IMR-90 (cell line): ENCODE data around the gene MEF2D. TPM values are rescaled to one million over a fixed set of nuclear protein-coding genes. Genes with fewer than 3 reads are reported as not detected.

Source experiments
- ATAC-seq: fragments of 200-7000 bp; cut with Tn5 transposase; 2 replicates; pipeline ENCODE4 v1.9.1; 2020; ENCODE audit warnings: low read depth, mild to moderate bottlenecking, moderate library complexity
- BruUV-seq: library from RNA; stranded (reverse); fragments of 400-500 nt; replicated peaks from 2 replicates; lab custom pipeline; 2021; lab: Mats Ljungman, UMichigan
- CTCF ChIA-PET: fragments of 300-600 bp; formaldehyde crosslinking; extraction: SDS; loops from one replicate; lab custom pipeline; 2021; ENCODE audit warnings: antibody characterized with exemption; lab: Yijun Ruan, JAX
- POLR2A ChIA-PET: fragments of 300-600 bp; sonication (Branson Sonifier 250); formaldehyde crosslinking; loops from one replicate; lab custom pipeline; 2022; ENCODE audit warnings: antibody characterized with exemption; ENCODE audit not compliant: unreplicated experiment; lab: Charles Lee
- DNase-seq: peaks from one replicate; pipeline ENCODE4 v3.0.0; 2013
- H2AFZ ChIP-seq: replicated peaks from 2 replicates; pipeline ENCODE3; 2013; ENCODE audit warnings: low read length, mild to moderate bottlenecking; ENCODE audit not compliant: poor library complexity
- H2AK5ac ChIP-seq: 2 replicates; pipeline ENCODE4 v1.6.1; 2013; ENCODE audit warnings: low read depth, low read length, inconsistent platforms
- H2AK9ac ChIP-seq: replicated peaks from 2 replicates; pipeline ENCODE3; 2013; ENCODE audit warnings: mild to moderate bottlenecking, low read depth, low read length, moderate library complexity; ENCODE audit not compliant: poor library complexity
- H2BK120ac ChIP-seq: 2 replicates; pipeline ENCODE4 v1.6.1; 2013; ENCODE audit warnings: low read depth, low read length, inconsistent platforms
- H2BK15ac ChIP-seq: 3 replicates; pipeline ENCODE4 v1.6.1; 2013; ENCODE audit warnings: low read depth, low read length, inconsistent platforms
- H2BK20ac ChIP-seq: 2 replicates; pipeline ENCODE4 v1.6.1; 2013; ENCODE audit warnings: low read depth, mild to moderate bottlenecking, inconsistent platforms, low read length, moderate library complexity
- H2BK5ac ChIP-seq: 2 replicates; pipeline ENCODE4 v1.6.1; 2013; ENCODE audit warnings: mild to moderate bottlenecking, low read depth, low read length, inconsistent platforms; ENCODE audit not compliant: poor library complexity, severe bottlenecking
- H3K14ac ChIP-seq: replicated peaks from 2 replicates; pipeline ENCODE4 v1.6.1; 2013; ENCODE audit warnings: low read depth, low read length, inconsistent platforms
- H3K18ac ChIP-seq: 2 replicates; pipeline ENCODE4 v1.6.1; 2013; ENCODE audit warnings: low read depth, low read length, control low read depth
- H3K23ac ChIP-seq: 2 replicates; pipeline ENCODE4 v1.6.1; 2013; ENCODE audit warnings: low read depth, low read length, inconsistent platforms
- H3K27ac ChIP-seq: 2 replicates; pipeline ENCODE4 v1.5.1; 2013; ENCODE audit warnings: mild to moderate bottlenecking, control low read depth, low read length; ENCODE audit not compliant: insufficient read depth
- H3K27me3 ChIP-seq: 2 replicates; pipeline ENCODE4 v1.6.1; 2013; ENCODE audit warnings: low read length; ENCODE audit not compliant: control insufficient read depth, insufficient read depth
- H3K36me3 ChIP-seq: 2 replicates; pipeline ENCODE4 v1.6.1; 2013; ENCODE audit warnings: low read length, mixed read lengths; ENCODE audit not compliant: control insufficient read depth, insufficient read depth
- H3K4ac ChIP-seq: 2 replicates; pipeline ENCODE4 v1.6.1; 2013; ENCODE audit warnings: low read depth, low read length, inconsistent platforms
- H3K4me1 ChIP-seq: 2 replicates; pipeline ENCODE4 v1.6.1; 2013; ENCODE audit warnings: low read length, mixed read lengths; ENCODE audit not compliant: control insufficient read depth, insufficient read depth
- H3K4me2 ChIP-seq: 2 replicates; pipeline ENCODE4 v1.6.1; 2013; ENCODE audit warnings: low read depth, mild to moderate bottlenecking, control low read depth, low read length, moderate library complexity
- H3K4me3 ChIP-seq: 2 replicates; pipeline ENCODE4 v1.5.1; 2013; ENCODE audit warnings: low read depth, mild to moderate bottlenecking, control low read depth, low read length, moderate library complexity; ENCODE audit not compliant: insufficient read depth
- H3K56ac ChIP-seq: 2 replicates; pipeline ENCODE4 v1.6.1; 2013; ENCODE audit warnings: low read length, inconsistent platforms; ENCODE audit not compliant: insufficient read depth; ENCODE audit errors: extremely low read depth
- H3K79me1 ChIP-seq, 2 experiments: 2 replicates each; pipeline ENCODE4 v1.6.1; 2013; ENCODE audit warnings: low read length in 2 of 2, inconsistent platforms in 1 of 2, low read depth in 1 of 2
- H3K9ac ChIP-seq: 2 replicates; pipeline ENCODE4 v1.6.1; 2013; ENCODE audit warnings: low read depth, low read length, control low read depth
- H3K9me1 ChIP-seq: 2 replicates; pipeline ENCODE4 v1.6.1; 2013; ENCODE audit warnings: low read length, inconsistent platforms; ENCODE audit not compliant: insufficient read depth
- H3K9me3 ChIP-seq: 2 replicates; pipeline ENCODE4 v1.6.1; 2013; ENCODE audit warnings: low read length; ENCODE audit not compliant: control insufficient read depth, insufficient read depth
- H4K20me1 ChIP-seq: 2 replicates; pipeline ENCODE4 v1.6.1; 2013; ENCODE audit warnings: low read length, inconsistent platforms; ENCODE audit not compliant: insufficient read depth
- H4K5ac ChIP-seq: 2 replicates; pipeline ENCODE4 v1.6.1; 2013; ENCODE audit warnings: mild to moderate bottlenecking, low read depth, low read length, control low read depth
- H4K8ac ChIP-seq, 2 experiments: 2 replicates each; pipeline ENCODE4 v1.6.1; 2013; ENCODE audit warnings: low read depth in 2 of 2, low read length in 2 of 2, control low read depth in 1 of 2, inconsistent platforms in 1 of 2
- H4K91ac ChIP-seq: 2 replicates; pipeline ENCODE4 v1.6.1; 2013; ENCODE audit warnings: low read depth, low read length, inconsistent platforms; ENCODE audit not compliant: insufficient read depth
- BHLHE40 ChIP-seq: fragments of 150-350 bp; IDR thresholded peaks from 2 replicates; pipeline ENCODE4 v1.6.1; 2016; ENCODE audit warnings: mild to moderate bottlenecking, low read depth, low read length
- CEBPB ChIP-seq: IDR thresholded peaks from 2 replicates; pipeline ENCODE4 v1.6.1; 2012; ENCODE audit warnings: low read depth, low read length, improper control_type of control experiment
- CHD1 ChIP-seq: IDR thresholded peaks from 2 replicates; pipeline ENCODE4 v1.6.1; 2012; ENCODE audit warnings: low read depth, low read length, improper control_type of control experiment
- CTCF ChIP-seq: conservative IDR thresholded peaks from 2 replicates; pipeline ENCODE4 v1.5.1; 2012; ENCODE audit warnings: mild to moderate bottlenecking, low read depth, low read length, improper control_type of control experiment
- FOS ChIP-seq: fragments of 150-350 bp; IDR thresholded peaks from 2 replicates; pipeline ENCODE4 v1.6.1; 2016; ENCODE audit warnings: low read depth, low read length
- MAFK ChIP-seq: IDR thresholded peaks from 2 replicates; pipeline ENCODE4 v1.6.1; 2012; ENCODE audit warnings: low read depth, low read length, improper control_type of control experiment
- MAZ ChIP-seq: IDR thresholded peaks from 2 replicates; pipeline ENCODE4 v1.6.1; 2012; ENCODE audit warnings: low read depth, mild to moderate bottlenecking, low read length, improper control_type of control experiment, moderate library complexity, borderline replicate concordance
- MXI1 ChIP-seq: IDR thresholded peaks from 2 replicates; pipeline ENCODE4 v1.6.1; 2012; ENCODE audit warnings: low read depth, mild to moderate bottlenecking, low read length, moderate library complexity, borderline replicate concordance
- NFE2L2 ChIP-seq: fragments of 150-350 bp; IDR thresholded peaks from 2 replicates; pipeline ENCODE4 v1.6.1; 2016; ENCODE audit warnings: low read depth, mild to moderate bottlenecking, low read length
- POLR2A ChIP-seq: IDR thresholded peaks from 2 replicates; pipeline ENCODE4 v1.6.1; 2012; ENCODE audit warnings: mild to moderate bottlenecking, low read depth, low read length
- RAD21 ChIP-seq: IDR thresholded peaks from 2 replicates; pipeline ENCODE4 v1.6.1; 2012; ENCODE audit warnings: low read length, improper control_type of control experiment
- RCOR1 ChIP-seq: IDR thresholded peaks from 2 replicates; pipeline ENCODE4 v1.6.1; 2012; ENCODE audit warnings: mild to moderate bottlenecking, low read length, improper control_type of control experiment; ENCODE audit not compliant: insufficient replicate concordance
- RFX5 ChIP-seq: IDR thresholded peaks from 2 replicates; pipeline ENCODE4 v1.8.0; 2012; ENCODE audit warnings: low read depth, mild to moderate bottlenecking, low read length, moderate library complexity
- SMC3 ChIP-seq: fragments of 150-350 bp; IDR thresholded peaks from 2 replicates; pipeline ENCODE4 v1.6.1; 2016; ENCODE audit warnings: low read depth, mild to moderate bottlenecking, antibody characterized with exemption, low read length, moderate library complexity
- WGBS, 2 experiments: methylation state at CpG; one replicate each; pipeline versions ENCODE4 v1.1.5 to v1.1.7; 2013; ENCODE audit warnings: missing lambda C conversion rate in 2 of 2; ENCODE audit not compliant: insufficient read length in 1 of 2; ENCODE audit errors: extremely low coverage in 2 of 2; 5-methylcytosine and 5-hydroxymethylcytosine counted together
- dilution Hi-C: fragments of 300-500 bp; cut with HindIII; formaldehyde crosslinking; loops from one replicate; pipeline ENCODE4 v1.14.3; 2018; ENCODE audit warnings: low sequenced_read_pairs; ENCODE audit not compliant: unreplicated experiment
- in situ Hi-C: fragments of 300-500 bp; cut with MboI; formaldehyde crosslinking; loops from 3 replicates; pipeline ENCODE4 v1.14.3; 2019; ENCODE audit warnings: low sequenced_read_pairs, inconsistent platforms, mixed read lengths
- intact Hi-C: fragments of 100-400 bp; cut with micrococcal nuclease; formaldehyde crosslinking; loops from 2 replicates; pipeline ENCODE4 v1.10.0; 2022
- polyA plus RNA-seq, 3 experiments: library from polyadenylated mRNA; depleted of rRNA; stranded (reverse); fragments of >200 nt; gene quantifications; 2 replicates each; pipeline ENCODE4 v1.2.3, GENCODE V29; 2012; ENCODE audit warnings: low replicate concordance in 1 of 3
- total RNA-seq: library from RNA; depleted of rRNA; stranded (reverse); fragments of >200 nt; gene quantifications from 2 replicates; pipeline ENCODE4 v1.2.3, GENCODE V29; 2012
- TF ChIP-seq, protein P1 (sequence below): fragments of 150-350 bp; IDR thresholded peaks from 2 replicates; pipeline ENCODE4 v1.6.1; 2017; ENCODE audit warnings: mild to moderate bottlenecking, antibody characterized with exemption, low read length, low read depth
- TF ChIP-seq, protein P2 (sequence below): fragments of 150-350 bp; IDR thresholded peaks from 2 replicates; pipeline ENCODE4 v1.6.1; 2016; ENCODE audit warnings: low read depth, mild to moderate bottlenecking, low read length, moderate library complexity, borderline replicate concordance

The MEF2D gene
- total and polyA plus RNA-seq, 2 of the 4 experiments (the other 2 are of a cell fraction), result 2.9 to 20.0 TPM

DNA sequence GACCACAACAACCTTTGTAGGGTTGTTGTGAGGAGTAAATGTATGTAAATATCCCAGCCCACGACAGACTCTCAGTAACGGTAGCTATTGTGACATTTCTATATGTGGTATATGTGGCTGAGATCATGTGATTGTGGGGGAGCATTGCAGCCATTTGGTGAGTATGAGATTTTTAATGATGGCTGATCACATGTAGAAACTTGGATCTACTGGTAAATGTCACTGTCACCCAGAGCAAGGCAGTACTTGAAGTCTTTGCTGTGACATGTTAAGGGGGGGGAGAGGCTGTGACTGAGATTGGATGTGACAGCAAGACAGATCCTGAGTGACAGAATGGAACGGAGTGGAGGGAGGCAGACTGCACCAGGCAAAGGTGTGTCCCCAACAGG lies 23.9 kb upstream of the MEF2D start:
- H3K36me3 ChIP-seq, result peaks cover 3% of the 10 kb centered on the region; the same call in 1 of the 2 replicates
- no peak overlapping the region for H4K5ac ChIP-seq
- no TSS peak for BruUV-seq
- H3K4me2 ChIP-seq, result no peak overlapping the region
- no peak overlapping the region for H2BK20ac ChIP-seq
- no peak for TF ChIP-seq SMC3
- no peak for TF ChIP-seq MAZ
- no peak for TF ChIP-seq CTCF
- TF ChIP-seq BHLHE40, result no peak
- TF ChIP-seq MXI1, result no peak
- no peak for TF ChIP-seq NFE2L2
- TF ChIP-seq RCOR1, result no peak
- no peak for TF ChIP-seq FOS
- TF ChIP-seq MAFK, result no peak
- TF ChIP-seq RAD21, result no peak
- TF ChIP-seq CEBPB, result no peak
- TF ChIP-seq CHD1, result no peak
- TF ChIP-seq POLR2A, result no peak
- TF ChIP-seq, protein P1, sequence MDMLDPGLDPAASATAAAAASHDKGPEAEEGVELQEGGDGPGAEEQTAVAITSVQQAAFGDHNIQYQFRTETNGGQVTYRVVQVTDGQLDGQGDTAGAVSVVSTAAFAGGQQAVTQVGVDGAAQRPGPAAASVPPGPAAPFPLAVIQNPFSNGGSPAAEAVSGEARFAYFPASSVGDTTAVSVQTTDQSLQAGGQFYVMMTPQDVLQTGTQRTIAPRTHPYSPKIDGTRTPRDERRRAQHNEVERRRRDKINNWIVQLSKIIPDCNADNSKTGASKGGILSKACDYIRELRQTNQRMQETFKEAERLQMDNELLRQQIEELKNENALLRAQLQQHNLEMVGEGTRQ, result no peak
- no peak for TF ChIP-seq RFX5
- TF ChIP-seq, protein P2, sequence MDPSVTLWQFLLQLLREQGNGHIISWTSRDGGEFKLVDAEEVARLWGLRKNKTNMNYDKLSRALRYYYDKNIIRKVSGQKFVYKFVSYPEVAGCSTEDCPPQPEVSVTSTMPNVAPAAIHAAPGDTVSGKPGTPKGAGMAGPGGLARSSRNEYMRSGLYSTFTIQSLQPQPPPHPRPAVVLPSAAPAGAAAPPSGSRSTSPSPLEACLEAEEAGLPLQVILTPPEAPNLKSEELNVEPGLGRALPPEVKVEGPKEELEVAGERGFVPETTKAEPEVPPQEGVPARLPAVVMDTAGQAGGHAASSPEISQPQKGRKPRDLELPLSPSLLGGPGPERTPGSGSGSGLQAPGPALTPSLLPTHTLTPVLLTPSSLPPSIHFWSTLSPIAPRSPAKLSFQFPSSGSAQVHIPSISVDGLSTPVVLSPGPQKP, result no peak
- in situ Hi-C loops (no loop called here), intact Hi-C loops (no loop called here), dilution Hi-C loops (no loop called here)
- H3K9ac ChIP-seq, result no peak overlapping the region
- no peak overlapping the region for H4K91ac ChIP-seq
- ATAC-seq (no peak), DNase-seq (no peak)
- H3K14ac ChIP-seq, result no peak overlapping the region
- H2AFZ ChIP-seq, result no peak overlapping the region
- no peak overlapping the region for H2BK120ac ChIP-seq
- H4K8ac ChIP-seq, result no peak overlapping the region
- no peak overlapping the region for H3K27ac ChIP-seq
- H3K27me3 ChIP-seq, result no peaks in the 10 kb centered on the region
- no peaks in the 10 kb centered on the region for H4K20me1 ChIP-seq
- WGBS, 2 experiments, result no CpG with 5 or more reads among the region's 3 CpGs
- no peak overlapping the region for H3K18ac ChIP-seq
- H2BK15ac ChIP-seq, result no peak overlapping the region
- H2AK5ac ChIP-seq, result no peak overlapping the region
- no peaks in the 10 kb centered on the region for H3K9me1 ChIP-seq
- H3K79me1 ChIP-seq, result 0 out of 4 replicates have a peak, but pooled peaks cover 0 to 3% of the 10 kb centered on the region in 2 experiments
- no peak overlapping the region for H3K56ac ChIP-seq
- no peaks in the 10 kb centered on the region for H3K4me1 ChIP-seq
- no peaks in the 10 kb centered on the region for H3K9me3 ChIP-seq
- CTCF ChIA-PET, result interaction anchor here (0.8 kb wide), 1 partner anchor 20 kb away, joined by 3 read pairs; no protein-coding TSS in a partner anchor
- no peak overlapping the region for H3K4ac ChIP-seq
- no peak overlapping the region for H3K23ac ChIP-seq
- no peak overlapping the region for H2AK9ac ChIP-seq
- no peak overlapping the region for H2BK5ac ChIP-seq
- no peak overlapping the region for H3K4me3 ChIP-seq
- POLR2A ChIA-PET, result no interaction called here
